Measurements from ENCODE around the gene UTP15.
A peak's percentile ranks its signal among the peaks of the same experiment; 100 is the strongest.

Gene UTP15

GRCh38 chr5:73564675-73565074 lies 868 bp upstream of the UTP15 start:
- DNase-seq (ENCODE audit: low spot score), result no peak

- no peak for DNase-seq (ENCODE audit: low spot score)
Measured at GRCh38 chr5:73565969-73566547, 515 bp downstream of the UTP15 start.

GRCh38 chr5:73582285-73583145 lies 17.0 kb downstream of the UTP15 start:
- DNase-seq (ENCODE audit: low spot score), result no peak

DNA sequence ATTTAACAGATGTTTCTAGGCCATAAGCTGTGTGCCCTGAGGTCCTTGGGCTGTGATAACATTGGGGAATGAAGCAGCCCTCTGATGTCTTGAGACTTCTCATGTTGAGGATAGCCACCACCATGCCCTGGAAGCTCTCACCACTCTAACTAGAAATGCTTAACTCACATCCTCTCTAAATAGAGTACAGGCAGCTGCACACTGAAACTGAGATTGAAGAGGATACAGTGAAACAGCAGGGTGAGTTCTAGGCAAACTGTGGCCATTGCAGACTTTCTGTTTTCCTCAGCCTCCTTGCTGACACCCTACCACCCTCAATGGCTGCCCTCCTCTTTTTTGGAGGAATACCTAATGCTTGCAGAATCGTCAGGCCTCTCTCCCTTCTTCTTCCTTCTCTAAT lies 22.4 kb downstream of the UTP15 start:
- no peak for DNase-seq (ENCODE audit: low spot score)

DNA sequence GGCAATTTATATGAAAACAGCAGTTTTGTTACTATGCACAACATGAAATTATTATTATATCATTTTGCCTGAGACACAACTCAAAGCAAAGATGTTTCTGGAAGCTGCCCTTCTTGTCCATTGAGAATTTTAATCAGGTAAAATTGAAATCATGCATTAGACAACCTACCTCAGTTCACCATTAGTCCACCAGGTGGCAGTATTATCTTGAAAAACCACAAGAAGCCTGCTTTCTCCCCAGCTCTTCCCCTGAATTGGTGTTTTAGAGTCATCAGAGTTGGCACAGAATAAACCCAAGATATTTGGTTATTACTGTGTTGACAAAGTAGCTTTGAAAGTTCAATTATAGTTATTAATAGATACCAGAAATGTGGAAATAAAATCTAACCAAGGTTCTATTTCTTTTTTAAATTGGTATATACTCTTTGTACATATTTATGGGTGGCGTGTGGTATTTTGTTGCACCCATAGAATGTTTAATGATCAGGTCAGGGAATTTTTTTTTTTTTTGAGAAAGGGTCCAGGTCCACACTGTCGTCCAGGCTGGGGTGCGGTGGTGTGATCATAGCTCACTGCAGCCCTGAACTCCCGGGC lies 25.7 kb downstream of the UTP15 start:
- peak; percentile 69 for DNase-seq (ENCODE audit: low spot score)

GRCh38 chr5:73591698-73592501 lies 26.4 kb downstream of the UTP15 start:
- DNase-seq (ENCODE audit: low spot score), result no peak

GRCh38 chr5:73592551-73592950 lies 27.0 kb downstream of the UTP15 start:
- no peak for DNase-seq (ENCODE audit: low spot score)

- DNase-seq (ENCODE audit: low spot score), result peak; percentile 41
Measured at GRCh38 chr5:73596705-73597328, 31.3 kb downstream of the UTP15 start.

- no peak for DNase-seq (ENCODE audit: low spot score)
Measured at GRCh38 chr5:73599380-73599779, 33.8 kb downstream of the UTP15 start.

- no peak for DNase-seq (ENCODE audit: low spot score)
Measured at GRCh38 chr5:73603998-73604397, 38.5 kb downstream of the UTP15 start.

GRCh38 chr5:73605223-73606087 lies 39.9 kb downstream of the UTP15 start:
- no peak for DNase-seq (ENCODE audit: low spot score)

DNA sequence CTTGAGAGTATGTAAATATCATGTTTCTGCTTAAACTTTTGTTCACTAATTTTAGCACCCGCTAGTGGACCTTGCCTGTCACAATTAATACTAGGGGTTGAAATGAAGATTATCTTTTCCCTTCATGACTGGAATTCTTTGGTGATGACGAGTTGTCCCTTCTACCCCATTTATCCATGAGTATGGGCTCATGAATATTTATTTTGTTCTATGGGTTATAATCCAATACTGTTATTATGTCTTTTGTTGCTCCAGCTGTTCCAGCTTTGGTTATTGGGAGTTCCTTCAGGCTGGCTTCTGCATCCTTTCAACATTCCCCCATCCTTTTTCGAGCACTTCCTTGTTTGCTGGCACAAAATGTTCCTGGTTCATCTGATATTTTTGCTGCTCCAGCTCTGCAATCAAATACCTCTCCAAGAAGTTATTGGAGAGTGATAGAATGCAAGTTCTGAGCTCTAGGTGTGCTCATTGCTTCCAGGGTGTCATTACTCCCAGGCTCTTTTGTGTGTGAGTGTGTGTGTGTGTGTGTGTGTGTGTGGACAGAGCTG lies 40.7 kb downstream of the UTP15 start:
- no peak for DNase-seq (ENCODE audit: low spot score)

DNA sequence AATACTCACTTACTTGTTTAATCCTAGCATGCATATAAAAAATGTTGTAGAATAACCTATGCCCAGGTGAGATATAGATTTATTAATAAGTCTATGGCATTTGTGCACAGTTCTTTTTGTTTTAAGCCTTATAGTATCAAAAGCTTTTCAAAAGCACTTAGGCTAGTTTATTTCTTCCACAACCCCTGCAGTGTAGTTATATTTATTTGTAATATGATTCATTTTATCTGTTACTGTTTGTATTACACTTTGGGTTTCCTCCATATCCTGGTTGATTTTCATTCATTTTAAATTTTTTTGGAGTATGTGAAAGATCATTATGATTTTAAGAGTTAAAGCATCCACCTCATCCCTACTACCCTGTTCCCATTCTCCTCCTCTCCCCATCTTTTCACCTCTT lies 41.7 kb downstream of the UTP15 start:
- DNase-seq (ENCODE audit: low spot score), result no peak

DNA sequence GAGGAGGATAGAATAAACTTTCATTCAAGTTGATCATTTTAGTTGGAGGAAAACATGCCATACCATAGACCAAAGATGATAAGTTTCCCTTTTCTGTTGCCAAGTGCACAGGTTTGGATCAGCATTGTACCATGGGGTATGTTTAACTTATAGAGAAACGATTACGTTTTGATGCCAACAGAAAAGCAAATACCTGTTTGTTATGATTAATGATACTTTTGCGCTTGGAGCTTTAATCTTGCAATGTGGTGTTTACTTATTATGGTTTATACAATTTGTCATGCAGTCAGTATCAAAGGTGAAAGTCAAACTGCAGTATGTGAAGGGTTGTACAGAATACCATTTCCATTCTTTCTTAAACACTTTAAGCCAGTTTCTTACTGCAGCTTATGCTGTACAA lies 47.3 kb downstream of the UTP15 start:
- no peak for DNase-seq (ENCODE audit: low spot score)

GRCh38 chr5:73615085-73615484 lies 49.5 kb downstream of the UTP15 start:
- DNase-seq (ENCODE audit: low spot score), result no peak

DNA sequence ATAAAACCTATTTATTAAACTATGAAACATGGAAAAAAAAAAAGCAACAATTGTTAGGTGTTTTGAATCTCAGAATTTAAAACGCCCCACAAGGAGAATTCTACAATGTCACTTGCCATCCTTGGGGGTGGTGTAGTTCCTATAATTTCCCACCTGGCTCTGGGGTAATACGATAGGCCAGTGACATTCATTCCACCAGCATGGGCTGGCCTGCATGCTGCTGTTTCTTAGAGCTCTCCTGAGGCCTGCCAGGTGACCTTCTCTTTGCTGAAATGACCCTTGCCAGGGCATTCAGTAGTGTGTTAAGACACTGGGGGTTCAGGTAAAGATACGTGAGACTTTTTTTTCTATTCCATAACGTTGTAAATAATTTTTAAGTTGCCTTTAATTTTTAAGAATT lies 50.4 kb downstream of the UTP15 start:
- no peak for DNase-seq (ENCODE audit: low spot score)

GRCh38 chr5:73617510-73618279 lies 52.2 kb downstream of the UTP15 start:
- DNase-seq (ENCODE audit: low spot score), result no peak

GRCh38 chr5:73619606-73620333 lies 54.2 kb downstream of the UTP15 start:
- no peak for DNase-seq (ENCODE audit: low spot score)

- no peak for DNase-seq (ENCODE audit: low spot score)
Measured at GRCh38 chr5:73620334-73620687, 54.8 kb downstream of the UTP15 start.
